ENCODE measurements around the gene CC2D2A.

The CC2D2A gene

GRCh38 chr4:15544248-15544729 lies 74.6 kb downstream of the CC2D2A start:
- no peak for DNase-seq
- in situ Hi-C loops (cut with MboI; ENCODE audit: low pct_unique_long_range_greater_than_20kb, low sequenced_read_pairs): no loop called here

- in situ Hi-C loops (cut with MboI; ENCODE audit: low pct_unique_long_range_greater_than_20kb, low sequenced_read_pairs): no loop called here
- no peak for DNase-seq
These were observed 75.7 kb downstream of the CC2D2A start for GRCh38 chr4:15545371-15545770.

- DNase-seq: no peak
- in situ Hi-C loops (cut with MboI; ENCODE audit: low pct_unique_long_range_greater_than_20kb, low sequenced_read_pairs): no loop called here
These were observed 77.7 kb downstream of the CC2D2A start for GRCh38 chr4:15547392-15547791.

GRCh38 chr4:15550491-15550890 lies 80.8 kb downstream of the CC2D2A start:
- in situ Hi-C loops (cut with MboI; ENCODE audit: low pct_unique_long_range_greater_than_20kb, low sequenced_read_pairs): no loop called here
- no peak for DNase-seq

- in situ Hi-C loops (cut with MboI; ENCODE audit: low pct_unique_long_range_greater_than_20kb, low sequenced_read_pairs): no loop called here
- no peak for DNase-seq
These were observed 82.2 kb downstream of the CC2D2A start for GRCh38 chr4:15551740-15552446.

- DNase-seq: no peak
These were observed 83.1 kb downstream of the CC2D2A start for GRCh38 chr4:15552557-15553362.

GRCh38 chr4:15556511-15557092 lies 86.9 kb downstream of the CC2D2A start:
- no peak for DNase-seq
- in situ Hi-C loops (cut with MboI; ENCODE audit: low pct_unique_long_range_greater_than_20kb, low sequenced_read_pairs): no loop called here

More at GRCh38 chr4:15552557-15553362, 83.1 kb downstream of the CC2D2A start:
- in situ Hi-C loops (cut with MboI; ENCODE audit: low pct_unique_long_range_greater_than_20kb, low sequenced_read_pairs): no loop called here

GRCh38 chr4:15557786-15558550 lies 88.3 kb downstream of the CC2D2A start:
- in situ Hi-C loops (cut with MboI; ENCODE audit: low pct_unique_long_range_greater_than_20kb, low sequenced_read_pairs): no loop called here

GRCh38 chr4:15558561-15558960 lies 88.9 kb downstream of the CC2D2A start:
- in situ Hi-C loops (cut with MboI; ENCODE audit: low pct_unique_long_range_greater_than_20kb, low sequenced_read_pairs): no loop called here
- no peak for DNase-seq

More at GRCh38 chr4:15557786-15558550, 88.3 kb downstream of the CC2D2A start:
- no peak for DNase-seq

GRCh38 chr4:15562114-15562513 lies 92.4 kb downstream of the CC2D2A start:
- in situ Hi-C loops (cut with MboI; ENCODE audit: low pct_unique_long_range_greater_than_20kb, low sequenced_read_pairs): no loop called here

GRCh38 chr4:15562623-15563022 lies 92.9 kb downstream of the CC2D2A start:
- in situ Hi-C loops (cut with MboI; ENCODE audit: low pct_unique_long_range_greater_than_20kb, low sequenced_read_pairs): no loop called here
- no peak for DNase-seq

More at GRCh38 chr4:15562114-15562513, 92.4 kb downstream of the CC2D2A start:
- DNase-seq: no peak

- DNase-seq: no peak
- in situ Hi-C loops (cut with MboI; ENCODE audit: low pct_unique_long_range_greater_than_20kb, low sequenced_read_pairs): no loop called here
These were observed 94.2 kb downstream of the CC2D2A start for GRCh38 chr4:15563871-15564270.

- no peak for DNase-seq
- in situ Hi-C loops (cut with MboI; ENCODE audit: low pct_unique_long_range_greater_than_20kb, low sequenced_read_pairs): no loop called here
These were observed 99.1 kb downstream of the CC2D2A start for GRCh38 chr4:15568821-15569220.

GRCh38 chr4:15569746-15570145 lies 100.1 kb downstream of the CC2D2A start:
- DNase-seq: no peak
- in situ Hi-C loops (cut with MboI; ENCODE audit: low pct_unique_long_range_greater_than_20kb, low sequenced_read_pairs): no loop called here

GRCh38 chr4:15575966-15576365 lies 106.3 kb downstream of the CC2D2A start:
- DNase-seq: no peak
- in situ Hi-C loops (cut with MboI; ENCODE audit: low pct_unique_long_range_greater_than_20kb, low sequenced_read_pairs): no loop called here

- no peak for DNase-seq
- in situ Hi-C loops (cut with MboI; ENCODE audit: low pct_unique_long_range_greater_than_20kb, low sequenced_read_pairs): no loop called here
These were observed 107.8 kb downstream of the CC2D2A start for GRCh38 chr4:15577508-15577907.

GRCh38 chr4:15584785-15585184 lies 115.1 kb downstream of the CC2D2A start:
- in situ Hi-C loops (cut with MboI; ENCODE audit: low pct_unique_long_range_greater_than_20kb, low sequenced_read_pairs): no loop called here
- DNase-seq: no peak

GRCh38 chr4:15585331-15585730 lies 115.6 kb downstream of the CC2D2A start:
- no peak for DNase-seq

GRCh38 chr4:15586066-15586465 lies 116.4 kb downstream of the CC2D2A start:
- in situ Hi-C loops (cut with MboI; ENCODE audit: low pct_unique_long_range_greater_than_20kb, low sequenced_read_pairs): no loop called here

More at GRCh38 chr4:15585331-15585730, 115.6 kb downstream of the CC2D2A start:
- in situ Hi-C loops (cut with MboI; ENCODE audit: low pct_unique_long_range_greater_than_20kb, low sequenced_read_pairs): no loop called here

More at GRCh38 chr4:15586066-15586465, 116.4 kb downstream of the CC2D2A start:
- DNase-seq: no peak
